Stimulated activated CD8-positive, alpha-beta memory T cell treated with anti-CD3 and anti-CD28 coated beads, Interleukin-4, amount 100 ng/mL, for 1 hour (primary cell): Measurements from ENCODE around the gene CYBRD1.

Experiments
- DNase-seq, 2 donors: peaks; one replicate each; pipeline ENCODE4 v3.0.0-alpha.2; 2020; ENCODE audit warnings: low read depth in 2 of 2, low spot score in 1 of 2

Gene CYBRD1

DNA sequence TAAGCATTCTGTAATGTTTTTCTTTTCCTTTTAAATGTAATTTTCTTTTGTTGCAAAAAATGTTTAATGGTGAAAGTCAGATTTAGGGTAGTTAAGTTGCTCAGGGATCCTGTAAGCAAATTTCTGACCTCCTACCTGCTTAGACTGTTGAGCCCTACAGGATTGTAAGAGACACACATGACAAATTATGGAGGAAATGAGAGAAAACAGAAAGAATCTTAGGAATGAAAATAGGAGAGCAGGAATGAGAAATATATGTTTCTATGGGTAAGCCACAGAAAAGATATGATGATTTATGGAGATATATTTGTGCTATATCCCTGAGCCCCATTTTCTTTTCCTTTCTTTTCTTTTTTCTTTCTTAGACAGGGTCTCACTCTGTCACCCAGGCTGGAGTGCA lies 28.3 kb downstream of the CYBRD1 start:
- no peak for DNase-seq

DNA sequence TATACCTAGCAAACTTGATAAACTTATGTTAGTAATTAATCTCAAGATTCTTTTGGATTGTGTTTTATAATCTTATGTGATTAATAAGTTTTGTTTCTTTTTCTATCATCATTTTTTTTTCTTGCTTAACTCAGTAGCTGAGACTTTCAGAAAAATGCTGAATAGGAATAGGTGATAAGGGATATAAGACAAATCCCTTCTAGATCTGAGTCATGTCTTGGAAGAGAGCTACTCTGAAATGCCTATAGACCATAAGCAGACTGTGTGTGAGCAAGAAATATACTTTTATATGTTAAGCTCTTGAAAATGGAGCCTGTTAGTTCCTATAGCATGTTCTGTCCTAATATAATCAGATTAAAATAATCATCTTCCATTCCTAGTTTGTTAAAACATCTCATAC lies 29.6 kb downstream of the CYBRD1 start:
- DNase-seq = no peak

DNA sequence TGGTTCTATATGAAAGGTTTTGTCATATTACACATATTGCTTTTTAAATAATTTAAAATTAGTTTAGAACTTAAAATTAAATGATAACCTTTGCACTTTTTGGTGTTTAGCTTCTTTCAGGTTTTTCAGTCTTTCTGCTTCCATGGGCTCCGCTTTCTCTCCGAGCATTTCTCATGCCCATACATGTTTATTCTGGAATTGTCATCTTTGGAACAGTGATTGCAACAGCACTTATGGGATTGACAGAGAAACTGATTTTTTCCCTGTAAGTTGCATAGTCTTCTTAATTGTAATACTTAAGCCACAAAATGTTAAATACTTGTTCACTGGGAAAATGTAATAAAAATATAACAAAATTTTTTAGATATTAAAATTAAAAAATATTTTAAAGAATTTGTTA lies 31.0 kb downstream of the CYBRD1 start:
- DNase-seq = no peak

DNA sequence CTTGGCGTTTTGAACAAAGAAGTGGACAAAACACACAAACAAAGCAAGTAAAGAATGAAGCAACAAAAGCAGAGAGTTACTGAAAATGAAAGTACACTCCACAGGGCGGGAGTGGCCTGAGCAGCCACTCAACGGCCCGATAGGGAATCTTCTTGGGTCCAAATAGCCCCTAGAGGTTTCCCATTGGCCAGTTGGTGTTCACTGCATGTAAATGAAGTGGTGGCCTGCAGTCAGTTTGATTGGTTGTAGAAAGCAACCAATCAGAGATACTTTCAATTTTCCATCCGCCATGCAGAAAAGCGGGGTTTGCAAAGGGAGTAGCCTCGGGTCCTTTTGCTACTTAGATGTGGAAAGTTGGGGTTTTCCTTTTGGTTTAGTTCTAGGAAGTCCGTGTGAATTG lies 31.6 kb downstream of the CYBRD1 start:
- DNase-seq = no peak

DNA sequence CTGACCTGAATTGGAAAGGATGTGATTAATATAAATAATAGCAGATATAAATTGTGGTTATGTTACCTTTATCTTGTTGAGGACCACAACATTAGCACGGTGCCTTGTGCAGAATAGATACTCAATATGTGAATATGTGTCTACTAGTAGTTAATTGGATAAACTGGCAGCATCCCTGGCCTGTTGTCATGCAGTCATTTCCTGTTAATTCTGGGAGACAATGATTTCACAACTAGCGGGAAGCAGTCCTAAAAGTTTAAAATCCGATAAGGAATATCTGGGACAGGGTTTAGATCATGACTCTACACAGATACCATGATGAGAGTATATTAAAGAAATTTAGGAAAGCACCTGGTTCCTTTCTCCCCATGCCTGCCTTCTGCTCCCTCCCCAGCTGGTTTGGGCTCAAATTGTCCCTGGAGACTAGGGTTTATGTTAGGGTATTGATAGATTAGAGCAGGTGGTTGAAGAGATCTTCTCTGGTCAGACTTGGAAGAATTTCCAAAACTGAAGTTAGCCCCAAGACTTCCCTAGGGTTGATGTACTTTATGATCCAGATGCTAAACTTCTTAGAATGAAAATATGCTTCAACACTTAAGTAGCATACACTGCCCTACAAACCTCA lies 32.8 kb downstream of the CYBRD1 start:
- no peak for DNase-seq

DNA sequence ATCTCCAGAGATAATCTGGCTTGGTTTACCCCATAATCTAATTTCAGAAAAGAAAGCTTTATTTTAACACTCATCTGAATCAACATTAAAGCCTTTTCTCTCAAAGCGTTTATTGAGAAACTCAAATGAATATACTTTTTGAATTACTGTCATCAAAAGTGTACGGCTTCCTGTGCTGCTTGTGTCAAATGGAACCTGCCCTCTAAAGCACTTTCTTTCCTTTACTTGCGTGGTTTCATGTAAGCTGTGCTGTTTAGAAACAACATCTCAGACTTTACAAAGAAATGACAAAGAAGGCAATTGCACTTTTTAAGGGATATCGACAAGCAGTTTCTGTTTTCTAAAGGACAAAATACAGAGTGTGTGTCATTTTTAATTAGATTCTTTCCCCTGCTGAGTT lies 35.1 kb downstream of the CYBRD1 start:
- DNase-seq = no peak

DNA sequence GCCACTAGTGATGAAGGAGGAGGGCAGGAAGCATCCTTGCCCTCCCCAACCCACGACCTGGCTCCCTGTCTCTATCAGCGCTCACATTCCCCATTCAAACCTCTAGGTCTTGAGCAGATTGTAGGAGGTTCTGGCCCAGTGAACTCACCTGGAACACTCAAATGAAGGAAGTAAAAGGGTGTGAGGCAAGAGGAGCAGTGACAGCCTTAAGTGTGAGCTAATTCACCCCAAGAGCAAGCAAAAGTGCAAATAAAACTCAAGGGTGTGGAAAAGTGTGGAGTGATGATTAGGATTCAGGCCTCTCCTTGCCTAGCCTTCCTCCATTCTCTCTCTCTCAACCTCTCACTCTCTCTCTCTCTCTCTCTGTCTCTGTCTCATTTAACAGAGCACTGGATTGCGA lies 41.0 kb downstream of the CYBRD1 start:
- DNase-seq = no peak

DNA sequence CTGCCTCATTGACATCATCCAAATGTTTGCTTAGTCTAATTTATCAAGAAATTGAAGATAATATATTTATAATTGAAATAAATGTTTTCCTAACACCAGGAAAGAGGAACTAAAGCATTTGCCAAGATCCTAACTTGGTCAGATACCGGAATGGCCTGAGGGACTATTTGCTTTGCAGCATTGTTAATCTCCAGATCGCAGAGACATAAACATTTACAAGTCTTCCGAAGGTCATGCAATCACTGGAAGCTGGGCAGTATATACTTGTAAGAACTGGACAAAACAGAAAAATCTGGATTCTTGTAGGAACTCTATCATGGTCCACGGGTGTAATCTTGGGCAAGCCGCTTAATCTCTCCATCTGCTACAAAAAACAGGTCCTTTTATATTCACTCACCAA lies 42.2 kb downstream of the CYBRD1 start:
- no peak for DNase-seq

DNA sequence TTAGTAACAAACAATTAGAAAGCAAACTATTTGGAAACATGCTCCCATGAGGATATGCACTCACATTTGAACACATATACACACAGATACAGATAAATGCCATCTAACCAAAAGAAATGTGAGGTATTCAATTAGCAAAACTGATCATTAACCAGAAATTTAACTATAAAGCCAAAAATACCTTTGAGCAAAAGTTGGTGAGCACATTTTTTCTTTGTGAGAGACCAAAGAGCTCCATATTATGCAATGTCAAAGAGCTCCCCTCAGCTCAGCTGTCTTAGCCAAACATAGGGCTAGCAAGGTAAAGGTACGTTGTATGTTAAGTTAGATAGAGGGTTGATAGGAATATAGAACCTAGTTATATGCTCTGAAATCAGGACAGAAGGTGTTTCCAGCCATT lies 43.8 kb downstream of the CYBRD1 start:
- DNase-seq = no peak

DNA sequence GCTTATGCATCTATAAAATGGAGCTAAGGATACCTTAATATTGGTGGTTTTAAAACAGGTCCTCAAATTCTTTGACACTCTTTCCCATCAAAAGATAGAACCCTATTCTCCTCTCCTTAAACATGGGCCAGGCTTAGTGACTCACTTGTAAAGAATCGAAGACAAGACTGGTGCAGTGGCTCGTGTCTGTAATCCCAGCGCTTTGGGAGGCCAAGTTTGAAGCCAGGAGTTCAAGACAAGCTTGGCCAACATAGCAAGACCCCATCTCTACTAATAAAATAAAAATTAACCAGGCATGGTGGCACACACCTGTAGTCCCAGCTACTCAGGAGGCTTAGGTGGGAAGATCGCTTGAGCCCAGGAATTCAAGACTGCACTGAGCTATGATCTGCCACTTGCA lies 44.5 kb downstream of the CYBRD1 start:
- no peak for DNase-seq

DNA sequence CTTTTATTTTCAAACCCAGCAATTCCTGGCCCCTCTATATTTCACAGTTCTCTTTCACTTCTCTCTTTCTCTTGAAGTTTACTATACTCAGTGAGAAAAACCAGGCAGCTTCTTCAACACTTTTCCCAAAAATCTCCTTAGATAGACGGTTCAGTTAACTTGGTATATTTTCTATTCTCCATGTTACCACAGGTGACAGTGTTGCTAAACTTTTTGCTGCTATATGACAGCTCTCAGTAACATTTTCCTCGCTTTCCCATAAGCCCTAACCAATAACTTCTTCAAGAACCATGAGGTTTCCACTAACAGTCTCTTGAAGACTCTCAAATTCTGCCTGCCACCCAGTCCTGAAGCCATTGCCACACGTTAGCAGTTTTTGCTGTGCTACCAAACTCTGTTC lies 45.8 kb downstream of the CYBRD1 start:
- DNase-seq = no peak

DNA sequence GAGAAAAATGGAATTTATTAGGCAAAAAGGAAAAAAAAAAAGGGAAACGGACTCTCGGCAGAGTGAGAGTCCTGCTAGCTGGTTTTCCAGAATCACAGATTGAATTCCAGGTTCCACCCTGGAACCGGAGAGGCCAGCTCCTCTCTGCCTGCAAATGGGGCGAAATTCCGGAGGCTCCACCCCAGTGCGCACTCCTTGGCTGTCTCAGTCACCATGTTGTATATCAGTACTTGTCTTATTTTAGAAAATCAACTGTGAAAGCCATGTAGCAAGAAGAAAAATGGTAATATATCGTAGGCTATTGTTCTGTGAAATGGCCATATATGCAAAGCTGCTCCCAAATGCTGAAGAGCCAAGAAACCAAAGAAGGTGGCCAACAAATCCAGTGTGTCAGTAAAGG lies 49.4 kb downstream of the CYBRD1 start:
- no peak for DNase-seq

DNA sequence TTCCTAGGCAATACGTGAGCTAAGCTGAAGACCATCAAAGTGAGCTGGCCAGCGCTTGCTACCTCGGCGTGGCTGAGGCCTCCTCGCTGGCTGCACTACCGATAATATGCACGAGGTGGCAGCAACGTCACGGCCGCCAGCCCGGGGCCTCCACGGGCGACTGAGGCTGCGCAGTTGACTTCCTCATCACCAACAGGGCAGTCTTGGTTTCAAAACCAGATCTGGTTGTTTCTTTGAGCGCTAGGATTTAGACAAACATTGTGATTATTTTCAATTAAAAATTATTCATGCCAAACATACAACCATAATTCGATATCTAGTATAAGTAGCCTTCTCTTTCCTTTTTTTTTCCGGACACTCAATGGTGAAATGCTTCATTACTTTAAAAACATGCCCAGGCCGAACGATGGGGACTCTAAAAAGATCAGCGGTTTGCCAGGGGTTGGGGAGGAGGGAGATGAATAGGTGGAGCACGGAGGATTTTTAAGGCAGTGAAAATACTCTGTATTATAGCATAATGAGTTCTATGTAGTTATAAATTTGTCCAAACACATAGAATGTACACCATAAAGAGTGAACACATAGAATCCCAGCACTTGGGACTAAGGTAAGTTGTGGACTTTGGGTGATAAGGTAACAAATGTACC lies 52.0 kb downstream of the CYBRD1 start:
- peak; percentile 56 to 66 for DNase-seq

DNA sequence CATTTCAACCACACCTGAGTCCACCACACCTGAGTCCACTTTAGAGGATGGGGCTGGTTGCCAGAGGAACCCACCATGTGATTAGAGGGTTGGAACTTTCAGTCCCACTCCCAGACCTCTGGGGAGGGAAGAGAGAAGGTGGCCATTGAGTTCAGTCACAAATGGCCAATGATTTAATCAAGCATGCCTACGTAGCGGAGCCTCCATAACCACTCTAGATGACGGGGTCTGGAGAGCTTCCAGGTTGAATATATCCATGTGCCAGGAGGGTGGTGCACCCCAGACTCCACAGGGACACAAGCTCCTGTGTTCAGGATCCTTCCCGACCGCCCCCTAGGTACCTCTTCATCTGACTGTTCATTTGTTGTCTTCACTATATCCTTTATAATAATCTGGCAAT lies 53.3 kb downstream of the CYBRD1 start:
- DNase-seq = no peak

DNA sequence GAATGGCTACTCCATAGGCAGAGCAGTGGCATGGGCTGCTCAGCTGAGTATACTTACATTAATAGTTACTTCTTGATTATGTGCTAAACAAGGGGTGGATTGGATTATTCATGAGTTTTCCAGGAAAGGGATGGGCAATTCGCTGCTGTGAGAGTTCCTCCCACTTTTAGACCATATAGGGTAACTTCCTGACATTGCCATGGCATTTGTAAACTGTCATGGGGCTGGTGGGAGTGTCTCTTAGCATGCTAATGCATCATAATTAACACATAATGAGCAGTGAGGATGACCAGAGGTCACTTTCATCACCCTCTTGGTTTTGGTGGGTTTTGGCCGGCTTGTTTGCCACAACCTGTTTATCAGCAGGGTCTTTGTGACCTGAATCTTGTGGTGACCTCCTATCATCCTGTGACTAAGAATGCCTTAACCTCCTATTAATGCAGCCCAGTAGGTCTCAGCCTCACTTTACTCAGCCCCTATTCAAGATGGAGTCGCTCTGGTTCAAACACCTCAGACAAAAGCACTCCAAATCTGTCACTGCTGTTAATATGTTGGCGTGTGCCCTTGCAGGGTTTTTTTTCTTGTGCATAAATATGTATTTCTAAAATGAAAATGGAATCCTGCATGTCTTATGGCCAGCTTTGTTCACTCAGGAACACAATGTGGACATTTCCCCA lies 56.0 kb downstream of the CYBRD1 start:
- no peak for DNase-seq

DNA sequence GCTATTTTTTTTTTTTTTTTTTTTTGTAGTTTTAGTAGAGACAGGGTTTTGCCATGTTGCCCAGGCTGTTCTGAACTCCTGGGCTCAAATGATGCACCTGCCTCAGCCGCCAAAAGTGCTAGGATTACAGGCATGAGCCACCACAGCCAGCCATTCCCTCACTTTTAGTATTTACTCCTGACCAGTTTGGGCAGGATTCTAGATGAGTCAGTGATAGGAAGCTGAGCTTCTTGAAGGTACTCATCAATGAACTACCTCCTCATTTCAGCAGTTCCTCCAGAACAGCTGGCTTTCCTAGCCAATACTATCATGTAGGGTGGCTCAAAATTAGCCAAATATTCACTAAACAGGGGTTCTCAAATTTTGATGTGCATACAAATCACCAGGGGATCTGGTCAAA lies 57.2 kb downstream of the CYBRD1 start:
- DNase-seq = no peak

DNA sequence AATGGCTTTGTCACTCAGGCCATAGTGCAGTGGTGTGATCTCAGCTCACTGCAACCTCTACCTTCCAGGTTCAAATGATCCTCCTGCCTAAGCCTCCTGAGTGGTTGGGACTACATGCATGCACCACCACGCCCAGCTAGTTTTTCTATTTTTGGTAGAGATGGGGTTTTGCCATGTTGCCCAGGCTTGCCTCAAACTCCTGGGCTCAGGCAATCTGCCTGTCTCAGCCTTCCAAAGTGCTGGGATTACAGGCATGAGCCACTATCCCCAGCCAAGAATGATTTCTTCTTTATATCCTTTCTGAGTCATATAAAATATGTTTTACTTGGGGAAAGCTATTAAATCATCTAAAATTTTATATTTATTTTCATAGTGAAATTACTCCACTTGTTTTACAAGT lies 61.3 kb downstream of the CYBRD1 start:
- no peak for DNase-seq

DNA sequence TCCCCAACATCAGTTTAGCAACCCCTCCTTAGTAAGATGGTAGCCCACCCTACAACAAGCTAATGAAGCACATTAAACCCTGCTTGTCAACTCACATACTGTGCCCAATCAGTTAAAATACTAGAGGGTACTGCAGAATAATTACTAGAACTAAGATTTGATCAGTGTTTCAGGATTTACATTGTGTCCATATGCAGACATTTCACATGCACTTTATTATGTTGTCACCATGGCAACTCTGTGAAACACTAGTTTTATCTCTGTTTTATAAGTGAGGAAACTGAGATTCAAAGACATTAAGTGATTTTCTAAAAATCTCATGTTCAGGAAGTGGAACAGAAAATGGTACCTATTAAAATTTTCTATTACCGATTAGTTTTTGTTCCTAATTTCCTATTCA lies 61.7 kb downstream of the CYBRD1 start:
- DNase-seq = no peak

DNA sequence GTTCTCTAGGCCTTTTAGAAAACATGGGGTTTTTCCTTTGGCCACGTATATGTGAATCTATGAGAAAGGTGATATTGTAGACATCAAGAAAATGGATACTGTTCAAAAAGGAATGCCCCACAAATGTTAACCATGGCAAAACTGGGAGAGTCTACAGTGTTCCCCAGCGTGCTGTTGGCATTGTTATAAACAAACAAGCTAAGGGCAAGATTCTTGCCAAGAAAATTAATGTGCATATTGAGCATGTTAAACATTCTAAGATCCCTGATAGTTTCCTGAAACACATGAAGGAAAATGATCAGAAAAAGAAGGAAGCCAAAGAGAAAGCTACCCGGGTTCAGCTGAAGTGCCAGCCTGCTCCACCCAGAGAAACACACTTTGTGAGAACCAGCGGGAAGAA lies 64.9 kb downstream of the CYBRD1 start:
- DNase-seq = no peak

DNA sequence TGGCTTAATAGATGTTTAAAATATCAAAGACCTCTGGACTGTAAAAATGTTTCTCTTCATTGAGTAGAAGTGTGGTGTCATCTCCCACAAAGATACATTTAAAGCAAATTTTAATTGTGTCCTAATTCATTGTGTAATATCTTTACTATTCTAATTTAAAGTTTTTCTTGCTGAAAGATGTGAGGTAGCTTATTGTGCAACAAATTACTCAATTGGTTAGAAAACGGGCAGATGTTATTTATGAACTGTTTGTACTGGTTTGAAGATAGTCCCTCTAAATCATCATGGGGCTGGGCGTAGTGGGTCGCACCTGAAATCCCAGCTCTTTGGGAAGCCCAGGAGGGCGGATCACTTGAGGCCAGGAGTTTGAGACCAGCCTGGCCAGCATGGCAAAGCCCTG lies 65.3 kb downstream of the CYBRD1 start:
- DNase-seq = no peak

DNA sequence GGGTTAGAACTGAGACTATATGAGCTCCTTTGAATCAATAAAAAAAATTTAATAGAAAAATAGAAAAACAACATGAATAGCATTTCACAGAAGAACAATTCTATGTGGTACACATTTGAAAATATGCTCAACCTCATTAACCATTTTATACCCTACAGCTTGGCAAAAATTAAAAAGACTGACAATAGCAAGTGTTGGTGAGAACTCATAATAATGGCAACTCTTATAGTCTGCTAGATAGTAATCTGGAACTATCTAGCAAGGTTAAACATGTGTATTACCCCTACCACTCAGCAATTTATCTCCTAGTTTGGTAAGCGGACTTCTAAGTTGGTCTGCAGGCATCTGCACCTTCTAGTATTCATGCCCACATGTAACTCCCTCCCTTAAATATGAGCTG lies 67.8 kb downstream of the CYBRD1 start:
- no peak for DNase-seq

DNA sequence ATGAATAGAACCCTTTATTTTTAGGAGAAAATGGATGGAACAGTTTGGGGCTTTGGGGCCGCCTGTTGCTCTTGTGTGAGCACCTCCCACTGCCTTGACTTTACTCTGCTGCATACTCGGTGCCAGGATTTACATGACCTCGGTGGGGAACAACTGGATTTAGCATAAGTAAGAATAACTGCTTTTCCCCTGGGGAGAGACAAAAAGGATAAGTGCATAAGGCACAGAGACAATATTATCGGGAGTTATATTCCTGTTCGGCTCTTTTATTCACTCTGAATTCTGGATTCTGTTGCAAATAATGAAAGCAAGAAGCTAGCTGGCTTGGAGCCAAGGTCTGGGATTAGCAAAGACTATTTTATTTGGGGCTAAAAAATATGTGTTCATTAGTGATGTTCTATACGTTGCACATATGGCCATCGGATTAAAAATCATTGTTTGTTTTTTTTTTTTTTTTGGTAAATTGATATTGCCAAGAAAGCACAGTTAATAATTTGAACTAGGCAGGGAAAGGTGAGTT lies 69.8 kb downstream of the CYBRD1 start:
- DNase-seq = no peak

DNA sequence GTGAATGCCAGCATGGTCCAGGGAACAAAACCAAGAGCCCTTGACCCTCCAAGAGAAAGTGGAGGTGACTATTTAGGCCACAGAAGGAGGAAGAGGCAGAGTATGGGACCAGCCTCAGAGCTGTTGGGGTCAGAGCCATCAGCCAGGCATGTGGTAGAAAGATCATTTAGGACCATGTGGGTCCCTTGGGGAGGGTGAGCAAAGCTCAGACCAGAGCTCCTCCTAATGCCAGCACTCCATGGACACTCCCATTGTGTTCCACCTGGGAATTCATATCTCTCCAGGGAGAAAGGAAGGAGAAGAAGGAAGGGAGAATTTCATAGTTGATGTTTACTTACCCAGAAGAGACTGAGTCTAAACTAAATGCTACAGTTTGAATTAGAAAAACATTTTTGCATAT lies 73.2 kb downstream of the CYBRD1 start:
- no peak for DNase-seq
